ENCODE results near the gene GRM8.
A peak's percentile ranks its signal among the peaks of the same experiment; 100 is the strongest.

Gene GRM8

GRCh38 chr7:127258111-127258510 lies 5.4 kb upstream of the GRM8 start:
- TF ChIP-seq CTCF (IDR thresholded peaks at IDR 0.05; ENCODE audit: low read depth, low read length): no peak
- H3K4me3 ChIP-seq (ENCODE audit: low read depth, low read length): no peak overlapping the region

GRCh38 chr7:127257086-127257485 lies 4.3 kb upstream of the GRM8 start:
- TF ChIP-seq CTCF (IDR thresholded peaks at IDR 0.05; ENCODE audit: low read depth, low read length): no peak

DNA sequence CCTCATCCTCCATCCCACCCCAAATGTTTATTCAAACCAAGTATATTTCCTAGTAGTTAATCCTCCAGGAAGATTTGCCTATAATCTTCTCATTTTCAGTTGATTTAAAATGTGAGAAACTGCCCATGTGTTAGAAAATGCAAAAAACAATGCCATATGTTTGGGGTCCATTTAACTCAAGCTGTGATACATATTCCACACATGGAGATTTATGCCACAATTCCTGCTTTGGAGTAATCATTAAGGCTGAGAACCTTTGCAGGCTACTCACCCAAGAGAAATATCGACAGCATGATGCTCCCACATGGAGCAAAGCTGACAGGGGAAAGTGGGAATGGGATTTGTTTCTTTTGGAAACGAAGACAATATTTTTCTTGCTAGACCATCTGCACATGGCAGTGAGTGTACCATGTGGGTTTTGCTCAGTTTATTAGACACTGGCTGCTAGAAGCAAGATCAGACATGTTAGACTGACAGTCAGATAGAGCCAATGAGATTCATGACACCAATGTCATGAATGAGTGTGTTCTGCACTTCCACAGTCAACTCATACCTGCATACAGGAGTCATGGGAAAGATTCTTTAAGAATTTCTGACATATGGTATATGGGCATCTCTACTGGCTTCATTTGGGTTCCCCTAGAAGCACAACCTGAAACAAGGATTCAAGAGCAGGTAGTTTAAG lies 3.4 kb upstream of the GRM8 start:
- no peak for TF ChIP-seq CTCF (IDR thresholded peaks at IDR 0.05; ENCODE audit: low read depth, low read length)
- no peak overlapping the region for H3K4me3 ChIP-seq (ENCODE audit: low read depth, low read length)

More at GRCh38 chr7:127257086-127257485, 4.3 kb upstream of the GRM8 start:
- H3K4me3 ChIP-seq (ENCODE audit: low read depth, low read length): no peak overlapping the region

- TF ChIP-seq CTCF (IDR thresholded peaks at IDR 0.05; ENCODE audit: low read depth, low read length): no peak
- H3K4me3 ChIP-seq (ENCODE audit: low read depth, low read length): peak overlapping the region; percentile 72
Observed at GRCh38 chr7:127254163-127254684, 1.5 kb upstream of the GRM8 start.

GRCh38 chr7:127253281-127254162 lies 781 bp upstream of the GRM8 start:
- peak; percentile 98 for TF ChIP-seq CTCF (IDR thresholded peaks at IDR 0.05; ENCODE audit: low read depth, low read length)
- H3K4me3 ChIP-seq (ENCODE audit: low read depth, low read length): peak overlapping the region; percentile 72

DNA sequence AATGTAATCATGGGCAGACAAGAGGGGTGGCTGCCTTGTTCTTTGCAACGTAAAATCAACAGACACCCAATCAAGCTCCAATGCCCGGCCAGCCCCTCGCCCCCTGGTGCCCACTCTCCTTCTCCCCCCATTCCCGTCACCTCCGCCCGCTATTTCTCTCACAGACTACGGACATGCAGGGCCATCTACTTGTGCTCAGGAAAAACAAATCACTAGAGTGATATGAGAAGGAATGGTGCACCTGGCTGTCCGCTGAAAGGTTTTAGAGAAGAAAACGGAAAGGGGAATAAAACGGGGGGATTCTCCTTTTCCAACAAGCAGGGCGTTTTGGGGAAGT lies 396 bp downstream of the GRM8 start:
- no peak for TF ChIP-seq CTCF (IDR thresholded peaks at IDR 0.05; ENCODE audit: low read depth, low read length)
- peak overlapping the region; percentile 72 for H3K4me3 ChIP-seq (ENCODE audit: low read depth, low read length)
